Measurements from ENCODE around the gene EFNA1.

EFNA1 gene

GRCh38 chr1:155127105-155127966 is at the start of gene EFNA1:
EFNA1 (plus strand) TSS chr1:155127876; CDS start chr1:155127978, 102 bp downstream.
- no peaks in the 10 kb centered on the region for H3K9me3 Mint-ChIP-seq
- DNase-seq (ENCODE audit: low spot score): peak; percentile 28
- peak within 1 kb of the TSS; percentile 82 for H3K4me3 Mint-ChIP-seq
- H3K27ac Mint-ChIP-seq: no peak within 1 kb of the TSS
- H3K27me3 Mint-ChIP-seq (ENCODE audit: low read depth): peaks cover 60% of the 10 kb centered on the region
- H3K36me3 Mint-ChIP-seq (ENCODE audit: low read depth): peaks cover 1% of the 10 kb centered on the region
- H3K4me1 Mint-ChIP-seq (ENCODE audit: low read depth): peaks cover 17% of the 10 kb centered on the region

DNA sequence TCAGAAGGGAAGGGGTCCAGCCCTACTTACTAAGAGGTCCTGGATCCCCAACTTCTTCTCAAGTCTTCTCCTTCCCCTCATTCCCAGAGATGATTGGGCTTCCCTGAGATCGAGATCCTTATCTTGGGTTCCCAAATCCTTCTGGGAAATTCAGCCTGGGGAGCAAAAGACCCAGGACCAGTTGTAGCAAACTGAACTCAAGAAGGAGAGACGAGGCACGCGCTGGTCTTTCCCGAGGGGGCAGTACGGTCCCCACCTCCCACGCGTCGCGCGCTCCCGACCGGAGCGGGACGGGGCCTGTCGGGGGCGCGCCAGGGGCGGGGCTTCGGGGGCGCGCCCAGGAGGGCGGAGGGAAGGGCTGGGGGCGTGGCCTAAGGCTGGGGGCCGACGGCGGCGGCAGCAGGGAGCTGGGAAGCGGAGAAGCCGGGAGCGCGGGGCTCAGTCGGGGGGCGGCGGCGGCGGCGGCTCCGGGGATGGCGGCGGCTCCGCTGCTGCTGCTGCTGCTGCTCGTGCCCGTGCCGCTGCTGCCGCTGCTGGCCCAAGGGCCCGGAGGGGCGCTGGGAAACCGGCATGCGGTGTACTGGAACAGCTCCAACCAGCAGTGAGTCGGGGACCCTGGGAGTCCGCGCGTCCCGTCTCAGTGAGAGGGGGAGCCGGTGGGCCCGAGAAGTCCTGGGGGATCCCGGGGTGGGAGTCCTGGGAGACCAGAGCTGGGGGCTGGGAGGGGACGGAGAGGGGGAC is 49.0 kb upstream of the EFNA1 start, which contains the start of gene EFNA3:
EFNA3 (plus strand) TSS at position 369 of the 741 bp plus-strand sequence; CDS start at position 474, 105 bp downstream.
- Mint-ChIP-seq H3K27me3 (ENCODE audit: low read depth) (peaks cover 42% of the 10 kb centered on the region), H3K27ac (no peak within 1 kb of the TSS), H3K4me3 (peak within 1 kb of the TSS; percentile 78), H3K36me3 (ENCODE audit: low read depth) (peaks cover 2% of the 10 kb centered on the region), H3K9me3 (no peaks in the 10 kb centered on the region), H3K4me1 (ENCODE audit: low read depth) (peaks cover 36% of the 10 kb centered on the region)
- peak; percentile 71 for DNase-seq (ENCODE audit: low spot score)

DNA sequence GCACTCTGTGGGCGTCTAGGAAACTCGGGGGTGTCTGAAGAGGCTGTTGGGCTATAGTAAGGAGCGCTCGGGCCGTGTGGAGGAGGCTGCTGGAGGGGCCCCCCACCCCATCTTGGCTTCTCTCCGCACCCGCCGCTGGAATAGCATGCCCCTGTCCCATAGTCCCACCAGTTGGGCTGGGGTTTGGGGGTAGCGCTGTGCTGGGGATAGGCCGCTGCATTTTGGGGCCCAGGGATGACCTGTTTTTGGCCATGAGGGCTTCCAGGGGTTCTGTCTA is 48.5 kb upstream of the EFNA1 start:
- no peak for DNase-seq (ENCODE audit: low spot score)
- peaks cover 47% of the 10 kb centered on the region for H3K27me3 Mint-ChIP-seq (ENCODE audit: low read depth)
- H3K4me3 Mint-ChIP-seq: peak overlapping the region; percentile 78
- peaks cover 36% of the 10 kb centered on the region for H3K4me1 Mint-ChIP-seq (ENCODE audit: low read depth)
- H3K27ac Mint-ChIP-seq: no peak overlapping the region
- H3K9me3 Mint-ChIP-seq: no peaks in the 10 kb centered on the region
- H3K36me3 Mint-ChIP-seq (ENCODE audit: low read depth): peaks cover 2% of the 10 kb centered on the region

DNA sequence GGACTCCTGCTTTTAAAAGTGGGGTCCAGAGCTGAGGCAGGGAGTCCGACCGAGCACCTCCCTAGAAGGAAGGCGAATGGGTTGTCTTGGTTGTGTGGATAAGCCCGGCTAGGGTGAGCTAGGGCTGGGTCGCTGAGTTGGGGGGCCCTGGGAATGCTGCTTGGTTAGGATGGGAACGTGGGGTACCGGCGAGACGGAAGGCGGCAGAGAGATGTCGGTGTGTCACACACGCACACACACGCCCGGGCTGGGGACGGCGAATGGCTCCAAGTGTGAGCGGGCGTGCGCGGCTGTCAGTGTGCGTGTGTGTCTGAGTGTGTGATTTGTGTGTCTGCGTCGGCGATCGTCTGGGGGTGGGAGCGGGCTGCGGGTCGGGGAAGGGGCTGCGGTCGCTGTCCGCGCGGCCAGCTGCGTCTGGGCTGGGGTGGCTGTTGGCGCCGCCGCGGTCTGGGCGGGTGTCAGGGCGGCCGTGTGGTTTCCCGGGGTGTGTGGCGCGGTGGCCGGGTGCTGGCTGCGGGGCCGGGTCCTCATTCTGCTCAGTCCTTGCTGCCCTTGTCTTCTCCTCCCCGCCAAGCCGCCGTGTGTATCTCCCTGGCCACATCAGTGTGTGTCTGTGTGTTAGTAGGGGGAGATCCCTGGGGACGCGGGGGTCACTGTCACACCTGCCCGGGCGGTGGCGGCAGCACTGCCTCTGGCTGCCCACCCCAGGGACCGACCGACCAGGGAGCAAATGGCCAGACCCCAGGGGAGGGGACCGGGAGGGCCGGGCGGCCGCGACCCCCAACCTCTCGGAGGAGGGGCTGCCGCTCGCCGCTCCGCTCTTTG is 48.0 kb upstream of the EFNA1 start:
- Mint-ChIP-seq H3K9me3 (no peaks in the 10 kb centered on the region), H3K27me3 (ENCODE audit: low read depth) (peaks cover 52% of the 10 kb centered on the region), H3K4me3 (peak overlapping the region; percentile 78), H3K36me3 (ENCODE audit: low read depth) (peaks cover 2% of the 10 kb centered on the region), H3K27ac (no peak overlapping the region), H3K4me1 (ENCODE audit: low read depth) (peaks cover 40% of the 10 kb centered on the region)
- DNase-seq (ENCODE audit: low spot score): no peak

GRCh38 chr1:155080312-155081228 is 47.1 kb upstream of the EFNA1 start:
- Mint-ChIP-seq H3K36me3 (ENCODE audit: low read depth) (peaks cover 2% of the 10 kb centered on the region), H3K4me3 (peak overlapping the region; percentile 70), H3K9me3 (no peaks in the 10 kb centered on the region), H3K27me3 (ENCODE audit: low read depth) (peaks cover 52% of the 10 kb centered on the region), H3K4me1 (ENCODE audit: low read depth) (peaks cover 40% of the 10 kb centered on the region), H3K27ac (no peak overlapping the region)
- no peak for DNase-seq (ENCODE audit: low spot score)

GRCh38 chr1:155081472-155082300 is 46.0 kb upstream of the EFNA1 start:
- Mint-ChIP-seq H3K4me3 (peak overlapping the region; percentile 70), H3K4me1 (ENCODE audit: low read depth) (peaks cover 39% of the 10 kb centered on the region), H3K27me3 (ENCODE audit: low read depth) (peaks cover 52% of the 10 kb centered on the region), H3K27ac (peak overlapping the region; percentile 13), H3K9me3 (no peaks in the 10 kb centered on the region), H3K36me3 (ENCODE audit: low read depth) (peaks cover 2% of the 10 kb centered on the region)
- DNase-seq (ENCODE audit: low spot score): no peak

DNA sequence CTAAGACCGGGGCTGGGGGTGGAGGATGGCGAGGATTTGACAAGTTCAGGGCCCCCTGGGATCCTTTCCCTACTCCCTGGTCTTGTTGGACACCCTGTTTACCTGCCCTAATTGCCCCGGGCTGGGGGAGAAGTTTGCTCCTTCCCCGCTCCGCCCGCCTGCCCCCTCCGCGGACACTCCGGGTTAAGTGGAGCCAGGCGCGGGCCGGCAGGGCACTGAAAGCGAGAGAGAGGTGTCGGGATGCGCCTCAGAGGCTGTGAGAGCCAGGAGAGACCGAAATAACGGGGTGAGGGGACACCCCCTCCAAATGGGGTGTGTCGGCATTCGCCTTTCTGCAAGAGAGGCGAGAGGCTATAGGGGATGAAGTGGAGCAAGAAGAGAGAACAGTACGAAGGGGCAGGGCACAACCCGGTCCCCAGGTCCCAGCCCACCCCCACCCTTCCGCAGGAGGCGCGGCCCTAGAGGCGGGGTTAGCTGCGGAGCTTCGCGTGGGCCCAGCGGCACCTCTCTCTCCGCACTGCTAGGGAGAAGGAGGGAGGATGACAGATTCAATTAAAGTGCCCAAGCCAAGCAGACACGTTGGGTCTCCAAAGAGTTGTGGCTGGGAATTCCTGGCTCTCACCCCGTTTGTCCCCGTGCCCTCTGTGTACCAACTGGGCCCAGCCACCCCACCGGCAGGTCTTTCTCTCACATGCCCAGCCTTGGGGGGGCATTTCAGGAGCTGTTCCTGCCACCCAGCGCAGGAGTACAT is 45.2 kb upstream of the EFNA1 start:
- peak overlapping the region; percentile 47 for H3K4me3 Mint-ChIP-seq
- DNase-seq (ENCODE audit: low spot score): no peak
- peaks cover 52% of the 10 kb centered on the region for H3K27me3 Mint-ChIP-seq (ENCODE audit: low read depth)
- peaks cover 2% of the 10 kb centered on the region for H3K36me3 Mint-ChIP-seq (ENCODE audit: low read depth)
- no peaks in the 10 kb centered on the region for H3K9me3 Mint-ChIP-seq
- H3K27ac Mint-ChIP-seq: no peak overlapping the region
- peaks cover 38% of the 10 kb centered on the region for H3K4me1 Mint-ChIP-seq (ENCODE audit: low read depth)

- H3K4me1 Mint-ChIP-seq (ENCODE audit: low read depth): peaks cover 34% of the 10 kb centered on the region
- H3K4me3 Mint-ChIP-seq: no peak overlapping the region
- peaks cover 2% of the 10 kb centered on the region for H3K36me3 Mint-ChIP-seq (ENCODE audit: low read depth)
- peaks cover 47% of the 10 kb centered on the region for H3K27me3 Mint-ChIP-seq (ENCODE audit: low read depth)
- no peaks in the 10 kb centered on the region for H3K9me3 Mint-ChIP-seq
- no peak overlapping the region for H3K27ac Mint-ChIP-seq
- DNase-seq (ENCODE audit: low spot score): no peak
These were observed 44.6 kb upstream of the EFNA1 start for GRCh38 chr1:155083052-155083541.

DNA sequence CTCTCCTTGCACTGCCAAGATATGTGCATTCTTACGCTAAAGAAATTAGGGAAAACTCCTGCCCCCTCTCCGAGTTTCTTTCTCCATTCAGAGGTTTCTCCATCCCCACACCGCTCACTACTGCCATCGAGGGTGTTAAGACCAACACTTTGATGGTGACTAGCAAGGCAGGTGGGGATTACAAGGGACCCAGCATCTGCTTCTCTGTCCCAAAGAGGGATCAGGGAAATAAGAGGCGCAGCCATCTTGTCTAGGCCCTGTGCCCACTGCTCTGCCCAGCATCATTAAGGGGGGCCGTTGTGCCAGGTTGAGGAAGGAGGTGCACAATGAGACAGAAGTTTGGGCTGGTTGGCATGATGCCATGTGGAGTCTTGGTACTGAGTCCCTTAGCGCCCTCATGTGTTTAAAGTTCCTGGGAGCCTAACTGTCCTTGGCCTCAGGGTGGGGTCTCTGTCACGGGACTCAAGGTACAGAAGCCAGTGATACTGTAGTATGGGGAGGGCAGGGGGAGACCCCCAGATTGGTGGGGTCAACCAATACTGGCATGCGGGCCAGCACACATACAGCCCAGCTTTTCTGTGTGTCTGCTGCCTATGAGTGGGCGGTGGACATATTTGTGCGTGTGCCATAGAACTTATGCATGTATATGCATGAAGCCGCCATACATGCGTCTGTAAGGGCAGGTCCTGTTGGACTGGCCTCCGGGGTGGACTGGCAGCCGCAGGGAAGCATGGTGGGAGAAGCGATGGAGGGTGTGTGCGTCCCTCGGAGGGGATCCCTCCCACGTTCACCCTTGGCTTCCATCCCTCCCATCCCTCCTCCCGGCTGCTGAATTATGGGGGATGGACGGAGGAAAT is 43.6 kb upstream of the EFNA1 start:
- Mint-ChIP-seq H3K4me1 (ENCODE audit: low read depth) (peaks cover 33% of the 10 kb centered on the region), H3K9me3 (no peaks in the 10 kb centered on the region), H3K4me3 (peak overlapping the region; percentile 98), H3K27ac (peak overlapping the region; percentile 96), H3K27me3 (ENCODE audit: low read depth) (peaks cover 43% of the 10 kb centered on the region), H3K36me3 (ENCODE audit: low read depth) (peaks cover 2% of the 10 kb centered on the region)
- no peak for DNase-seq (ENCODE audit: low spot score)

DNA sequence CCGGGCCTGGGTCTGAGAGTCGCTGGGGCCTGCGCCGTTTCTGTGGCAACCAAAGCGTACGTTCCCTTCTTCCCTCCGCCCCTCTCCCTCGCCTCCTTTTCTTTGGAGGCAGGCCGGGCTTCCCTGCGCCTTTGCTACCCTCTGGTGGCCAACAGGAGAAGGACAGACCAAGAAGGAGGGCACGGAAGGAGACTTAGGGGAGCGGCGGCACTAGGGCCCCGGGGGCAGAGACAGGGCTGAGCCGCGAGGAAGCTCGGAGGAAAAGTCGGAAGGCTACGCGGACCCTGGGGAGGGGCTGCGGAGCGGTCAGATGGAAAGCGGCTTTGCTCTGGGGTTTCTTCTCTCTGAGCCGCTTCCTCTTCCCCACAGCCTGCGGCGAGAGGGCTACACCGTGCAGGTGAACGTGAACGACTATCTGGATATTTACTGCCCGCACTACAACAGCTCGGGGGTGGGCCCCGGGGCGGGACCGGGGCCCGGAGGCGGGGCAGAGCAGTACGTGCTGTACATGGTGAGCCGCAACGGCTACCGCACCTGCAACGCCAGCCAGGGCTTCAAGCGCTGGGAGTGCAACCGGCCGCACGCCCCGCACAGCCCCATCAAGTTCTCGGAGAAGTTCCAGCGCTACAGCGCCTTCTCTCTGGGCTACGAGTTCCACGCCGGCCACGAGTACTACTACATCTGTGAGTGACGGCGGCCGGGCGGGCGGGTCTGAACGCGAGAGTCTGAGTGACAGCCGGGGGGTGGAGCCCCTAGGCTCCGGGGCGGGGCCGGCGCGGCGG is 42.8 kb upstream of the EFNA1 start:
- peaks cover 34% of the 10 kb centered on the region for H3K27me3 Mint-ChIP-seq (ENCODE audit: low read depth)
- H3K4me3 Mint-ChIP-seq: peak overlapping the region; percentile 98
- peak; percentile 92 for DNase-seq (ENCODE audit: low spot score)

More for the DNA sequence above, 42.8 kb upstream of the EFNA1 start:
- Mint-ChIP-seq H3K36me3 (ENCODE audit: low read depth) (peaks cover 2% of the 10 kb centered on the region), H3K9me3 (no peaks in the 10 kb centered on the region), H3K27ac (peak overlapping the region; percentile 96), H3K4me1 (ENCODE audit: low read depth) (peaks cover 27% of the 10 kb centered on the region)
